Measurements from ENCODE around the gene ALPI.
"Not testable (repeated sequence)": the region's sequence is repeated elsewhere in the genome, so short reads cannot be mapped to it uniquely, and the experiment has no call there.

DNA sequence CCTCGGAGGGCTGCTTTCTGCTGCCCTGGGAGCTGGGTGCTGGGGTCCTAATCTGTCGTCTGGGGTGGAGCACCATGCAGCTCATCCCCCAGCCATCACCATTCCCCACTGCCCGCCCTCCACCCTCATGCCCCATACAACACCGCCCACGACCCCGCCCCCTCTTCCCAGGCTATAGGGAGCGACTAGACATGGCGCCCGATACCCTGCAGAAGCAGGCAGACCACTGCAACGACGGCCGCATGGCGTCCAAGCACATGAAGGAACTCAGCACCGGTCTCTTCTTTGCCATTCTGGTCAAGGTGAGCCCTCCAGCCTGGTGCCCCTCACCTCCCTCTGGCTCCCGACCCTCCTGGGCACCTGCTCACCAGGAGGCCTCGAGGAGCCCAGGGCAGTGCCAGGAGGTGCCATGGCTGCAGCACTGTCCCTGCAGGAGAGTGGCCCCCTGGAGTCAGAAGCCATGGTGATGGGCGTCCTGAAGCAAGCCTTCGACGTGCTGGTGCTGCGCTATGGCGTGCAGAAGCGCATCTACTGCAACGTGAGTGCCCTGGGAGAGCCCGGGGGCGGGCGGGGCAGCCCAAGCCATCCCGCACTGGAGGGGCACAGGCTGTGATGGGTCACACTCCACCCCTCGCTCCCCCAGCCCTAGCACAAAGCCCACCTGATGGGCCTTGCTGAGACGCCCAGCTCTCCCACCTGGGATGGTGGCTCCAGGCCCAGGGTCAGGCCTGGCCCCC lies 10.6 kb upstream of the ALPI start:
- not testable (repeated sequence) for TF ChIP-seq POLR2AphosphoS5 (IDR thresholded peaks at IDR 0.05; ENCODE audit: low read depth, low read length); SIN3A (IDR thresholded peaks at IDR 0.05; ENCODE audit: low read depth); EZH2 (IDR thresholded peaks at IDR 0.05); YY1 (IDR thresholded peaks at IDR 0.05; ENCODE audit: extremely low read depth, insufficient replicate concordance, low read depth, low read length); ELF1 (IDR thresholded peaks at IDR 0.05; ENCODE audit: borderline replicate concordance, low read depth); POLR2A (IDR thresholded peaks at IDR 0.05; ENCODE audit: borderline replicate concordance, extremely low read depth, insufficient read depth, insufficient read length); EZH2phosphoT487 (IDR thresholded peaks at IDR 0.05; ENCODE audit: borderline replicate concordance); SP1 (IDR thresholded peaks at IDR 0.05; ENCODE audit: low read depth)
- TF ChIP-seq, protein P1, sequence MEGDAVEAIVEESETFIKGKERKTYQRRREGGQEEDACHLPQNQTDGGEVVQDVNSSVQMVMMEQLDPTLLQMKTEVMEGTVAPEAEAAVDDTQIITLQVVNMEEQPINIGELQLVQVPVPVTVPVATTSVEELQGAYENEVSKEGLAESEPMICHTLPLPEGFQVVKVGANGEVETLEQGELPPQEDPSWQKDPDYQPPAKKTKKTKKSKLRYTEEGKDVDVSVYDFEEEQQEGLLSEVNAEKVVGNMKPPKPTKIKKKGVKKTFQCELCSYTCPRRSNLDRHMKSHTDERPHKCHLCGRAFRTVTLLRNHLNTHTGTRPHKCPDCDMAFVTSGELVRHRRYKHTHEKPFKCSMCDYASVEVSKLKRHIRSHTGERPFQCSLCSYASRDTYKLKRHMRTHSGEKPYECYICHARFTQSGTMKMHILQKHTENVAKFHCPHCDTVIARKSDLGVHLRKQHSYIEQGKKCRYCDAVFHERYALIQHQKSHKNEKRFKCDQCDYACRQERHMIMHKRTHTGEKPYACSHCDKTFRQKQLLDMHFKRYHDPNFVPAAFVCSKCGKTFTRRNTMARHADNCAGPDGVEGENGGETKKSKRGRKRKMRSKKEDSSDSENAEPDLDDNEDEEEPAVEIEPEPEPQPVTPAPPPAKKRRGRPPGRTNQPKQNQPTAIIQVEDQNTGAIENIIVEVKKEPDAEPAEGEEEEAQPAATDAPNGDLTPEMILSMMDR (IDR thresholded peaks at IDR 0.05 in 2 of 3, conservative IDR thresholded peaks at IDR 0.05 in 1 of 3; ENCODE audit: borderline replicate concordance in 1 of 3, insufficient read depth in 1 of 3, low read depth in 2 of 3, low read length in 2 of 3): not testable (repeated sequence)
- TF ChIP-seq, protein P2, sequence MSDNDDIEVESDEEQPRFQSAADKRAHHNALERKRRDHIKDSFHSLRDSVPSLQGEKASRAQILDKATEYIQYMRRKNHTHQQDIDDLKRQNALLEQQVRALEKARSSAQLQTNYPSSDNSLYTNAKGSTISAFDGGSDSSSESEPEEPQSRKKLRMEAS (IDR thresholded peaks at IDR 0.05): not testable (repeated sequence)
- TF ChIP-seq, protein P3, sequence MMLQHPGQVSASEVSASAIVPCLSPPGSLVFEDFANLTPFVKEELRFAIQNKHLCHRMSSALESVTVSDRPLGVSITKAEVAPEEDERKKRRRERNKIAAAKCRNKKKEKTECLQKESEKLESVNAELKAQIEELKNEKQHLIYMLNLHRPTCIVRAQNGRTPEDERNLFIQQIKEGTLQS (IDR thresholded peaks at IDR 0.05): not testable (repeated sequence)

All from HCT116 (cell line).